HG03060 (cell line): ENCODE data around the gene BCAP31.

Source experiments
- ATAC-seq: cut with Tn5 transposase; IDR thresholded peaks from one replicate; pipeline ENCODE4 v1.9.1; 2021; ENCODE audit warnings: low read depth, moderate number of reproducible peaks; ENCODE audit not compliant: unreplicated experiment

BCAP31 gene

DNA sequence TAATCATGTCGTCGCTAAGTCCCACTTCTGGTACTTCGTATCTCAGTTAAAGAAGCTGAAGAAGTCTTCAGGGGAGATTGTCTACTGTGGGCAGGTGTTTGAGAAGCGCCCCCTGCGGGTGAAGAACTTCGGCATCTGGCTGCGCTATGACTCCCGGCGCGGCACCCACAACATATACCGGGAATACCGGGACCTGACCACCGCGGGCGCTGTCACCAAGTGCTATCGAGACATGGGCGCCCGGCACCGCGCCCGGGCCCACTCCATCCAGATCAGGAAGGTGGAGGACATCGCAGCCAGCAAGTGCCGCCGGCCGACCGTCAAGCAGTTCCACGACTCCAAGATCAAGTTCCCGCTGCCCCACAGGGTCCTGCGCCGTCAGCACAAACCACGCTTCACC, 61.9 kb downstream of the BCAP31 start:
- no peak for ATAC-seq

DNA sequence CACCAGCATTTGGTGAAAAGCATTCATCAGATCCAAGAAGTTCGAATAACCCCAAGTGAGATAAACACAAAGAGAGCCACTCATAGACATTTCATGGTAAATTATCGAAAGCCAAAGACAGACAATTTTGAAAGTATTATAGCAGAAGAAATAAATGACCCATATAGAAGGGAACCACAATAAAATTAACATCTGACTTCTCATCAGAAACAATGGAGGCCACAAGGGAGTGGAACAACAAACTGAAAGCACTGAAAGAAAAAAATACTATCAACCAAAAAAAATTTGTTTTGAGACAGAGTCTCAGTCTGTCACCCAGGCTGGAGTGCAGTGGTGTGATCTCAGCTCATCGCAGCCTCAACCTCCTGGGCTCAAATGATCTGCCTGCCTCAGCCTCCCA, 64.9 kb downstream of the BCAP31 start:
- ATAC-seq = no peak

DNA sequence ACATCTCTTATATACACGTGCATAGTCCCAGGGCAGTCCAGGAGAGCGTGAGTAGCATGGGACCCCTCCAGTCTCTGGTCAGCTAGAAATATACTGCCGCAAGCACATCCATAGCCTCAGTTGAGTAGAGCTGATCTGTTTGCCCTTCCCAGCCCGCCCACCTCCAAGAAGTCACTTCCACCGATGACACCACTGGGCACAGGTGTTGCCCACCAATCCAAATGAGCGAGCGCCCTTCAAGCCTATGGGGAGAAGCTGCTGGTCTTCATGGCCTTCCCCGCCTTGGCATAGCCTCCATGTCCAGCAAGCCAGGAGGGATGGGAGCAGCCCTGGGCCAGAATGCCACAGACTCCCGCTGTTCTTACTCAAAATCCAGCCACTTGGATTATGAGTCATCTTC, 67.0 kb downstream of the BCAP31 start:
- ATAC-seq = no peak

DNA sequence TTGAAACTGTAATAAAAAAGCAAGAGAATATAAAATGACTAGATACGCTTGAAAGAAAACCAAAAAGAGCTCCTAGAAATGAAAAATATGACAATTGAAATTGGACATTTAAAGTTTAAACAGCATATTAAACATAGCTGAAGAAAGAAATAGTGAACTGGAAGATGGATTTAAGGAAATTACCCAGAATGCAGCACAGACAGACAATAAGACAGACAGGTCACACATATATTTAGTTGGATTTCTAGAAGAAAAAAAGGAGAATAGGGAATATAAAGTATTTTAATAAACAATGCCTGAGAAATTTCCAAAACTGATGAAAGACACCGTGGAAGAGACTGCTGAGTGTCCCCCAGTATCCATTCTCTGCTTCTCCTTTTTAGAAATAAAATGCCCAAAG, 70.6 kb downstream of the BCAP31 start:
- ATAC-seq = no peak

DNA sequence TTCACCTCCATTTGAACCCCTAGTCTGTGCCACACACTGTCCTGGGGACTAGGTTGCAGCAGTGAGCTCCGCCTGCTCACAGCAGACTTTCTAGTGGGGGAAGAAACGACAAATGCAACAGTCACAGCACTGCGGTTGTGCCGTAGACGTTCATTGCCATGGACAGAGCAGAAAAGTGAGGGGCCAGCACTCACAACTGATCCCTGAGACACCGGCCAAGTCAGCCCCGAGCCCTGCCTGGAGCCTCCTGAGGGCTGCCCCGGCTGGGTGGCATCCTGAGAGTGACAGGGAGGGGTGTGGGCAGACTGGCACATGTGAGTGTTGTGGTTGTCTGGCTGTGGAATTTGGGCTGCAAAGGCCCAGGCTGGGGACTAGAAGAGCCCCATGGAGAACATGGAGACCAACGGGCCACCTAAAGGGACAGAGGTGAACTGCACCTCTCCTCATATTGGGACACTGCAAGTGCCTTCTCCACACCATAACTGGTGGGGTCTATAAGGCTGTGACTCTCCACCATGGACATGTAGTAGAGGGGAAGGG, 72.6 kb downstream of the BCAP31 start:
- no peak for ATAC-seq

DNA sequence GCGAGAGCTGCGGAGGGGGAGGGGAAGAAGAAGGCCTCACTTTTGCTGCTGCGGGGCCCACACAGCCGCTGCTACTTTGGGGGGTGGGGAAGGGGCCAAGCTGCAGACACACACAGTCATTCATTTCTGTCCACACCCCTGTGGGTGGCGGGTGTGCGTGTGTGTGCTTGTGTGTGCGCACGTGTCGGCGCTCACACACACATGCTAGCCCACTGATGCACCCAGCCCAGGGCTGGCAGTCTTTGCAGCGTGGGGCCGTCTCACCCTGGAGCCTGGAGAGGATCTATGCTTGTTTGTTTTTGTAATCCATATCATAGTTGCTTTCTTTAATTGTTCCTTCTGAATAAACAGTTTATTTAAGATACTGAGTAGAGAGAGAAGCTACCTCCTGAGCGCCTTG, 73.2 kb downstream of the BCAP31 start:
- ATAC-seq = no peak
